ENCODE results near the gene KCNJ16.

Gene KCNJ16

GRCh38 chr17:70181376-70181775 lies 106.4 kb downstream of the KCNJ16 start:
- no peak for DNase-seq

- DNase-seq: no peak
These were observed 106.8 kb downstream of the KCNJ16 start for GRCh38 chr17:70181866-70182265.

GRCh38 chr17:70183508-70183907 lies 108.5 kb downstream of the KCNJ16 start:
- no peak for DNase-seq

GRCh38 chr17:70184207-70184606 lies 109.2 kb downstream of the KCNJ16 start:
- DNase-seq: no peak

- DNase-seq: peak in 1 of 2 donors; percentile 47
These were observed 109.7 kb downstream of the KCNJ16 start for GRCh38 chr17:70184770-70185169.
